ENCODE results near the gene ARHGAP45.

The ARHGAP45 gene

GRCh38 chr19:1085676-1086442 is 18.9 kb downstream of the ARHGAP45 start:
- no peak for DNase-seq (ENCODE audit: low spot score)

GRCh38 chr19:1086613-1087012 is 19.6 kb downstream of the ARHGAP45 start:
- DNase-seq (ENCODE audit: low spot score) = no peak

GRCh38 chr19:1087813-1088415 is 20.9 kb downstream of the ARHGAP45 start:
- DNase-seq (ENCODE audit: low spot score) = no peak

GRCh38 chr19:1088416-1089010 is 21.5 kb downstream of the ARHGAP45 start:
- DNase-seq (ENCODE audit: low spot score) = no peak

GRCh38 chr19:1089126-1089771 is 22.3 kb downstream of the ARHGAP45 start:
- DNase-seq (ENCODE audit: low spot score) = no peak

GRCh38 chr19:1089891-1090290 is 22.9 kb downstream of the ARHGAP45 start:
- DNase-seq (ENCODE audit: low spot score) = no peak

GRCh38 chr19:1090731-1091543 is 24.0 kb downstream of the ARHGAP45 start:
- no peak for DNase-seq (ENCODE audit: low spot score)

GRCh38 chr19:1091544-1092175 is 24.7 kb downstream of the ARHGAP45 start:
- no peak for DNase-seq (ENCODE audit: low spot score)

- no peak for DNase-seq (ENCODE audit: low spot score)
Observed at GRCh38 chr19:1093330-1093729, 26.4 kb downstream of the ARHGAP45 start.

- DNase-seq (ENCODE audit: low spot score) = no peak
Observed at GRCh38 chr19:1093811-1094553, 27.0 kb downstream of the ARHGAP45 start.

- DNase-seq (ENCODE audit: low spot score) = no peak
Observed at GRCh38 chr19:1094655-1094977, 27.6 kb downstream of the ARHGAP45 start.

GRCh38 chr19:1094978-1095701 is 28.2 kb downstream of the ARHGAP45 start, which contains the start of gene POLR2E:
Gene POLR2E (minus strand): TSS chr19:1095375. CDS start chr19:1095315, 60 bp downstream.
- DNase-seq (ENCODE audit: low spot score) = peak; percentile 99

GRCh38 chr19:1097810-1098176 is 30.8 kb downstream of the ARHGAP45 start:
- no peak for DNase-seq (ENCODE audit: low spot score)

GRCh38 chr19:1098177-1099051 is 31.4 kb downstream of the ARHGAP45 start:
- no peak for DNase-seq (ENCODE audit: low spot score)

GRCh38 chr19:1101337-1101698 is 34.4 kb downstream of the ARHGAP45 start:
- no peak for DNase-seq (ENCODE audit: low spot score)

GRCh38 chr19:1102407-1103131 is 35.6 kb downstream of the ARHGAP45 start:
- DNase-seq (ENCODE audit: low spot score) = peak; percentile 88

GRCh38 chr19:1103132-1103707 is 36.3 kb downstream of the ARHGAP45 start:
- no peak for DNase-seq (ENCODE audit: low spot score)

GRCh38 chr19:1103708-1104310 is 36.8 kb downstream of the ARHGAP45 start, which contains the start of gene GPX4:
Gene GPX4 (plus strand): TSS chr19:1103994. CDS start chr19:1104044, 50 bp downstream.
- DNase-seq (ENCODE audit: low spot score) = peak; percentile 99

Data from activated CD4-positive, alpha-beta T cell treated with anti-CD3 and anti-CD28 coated beads, Interleukin-2, Interleukin-4, amounts not matched to agents 100 ng/mL and 50 ng/mL, durations not matched to agents 16 hours and 8 hours (primary cell).